CD4-positive, alpha-beta T cell treated with Interleukin-15 for 4 hours (primary cell): ENCODE data around the gene KNDC1.
"Not testable (repeated sequence)": the region's sequence is repeated elsewhere in the genome, so short reads cannot be mapped to it uniquely, and the experiment has no call there.

Source experiments
- DNase-seq: peaks from one replicate; pipeline ENCODE4 v3.0.0-alpha.2; 2020; ENCODE audit warnings: low spot score

The KNDC1 gene

GRCh38 chr10:133224076-133224475 is 64.1 kb downstream of the KNDC1 start:
- DNase-seq: no peak

GRCh38 chr10:133224756-133225372 is 64.8 kb downstream of the KNDC1 start:
- DNase-seq: no peak

GRCh38 chr10:133225707-133226191 is 65.7 kb downstream of the KNDC1 start:
- peak; percentile 21 for DNase-seq

- no peak for DNase-seq
Measured at GRCh38 chr10:133226251-133226808, 66.3 kb downstream of the KNDC1 start.

GRCh38 chr10:133227256-133227655 is 67.2 kb downstream of the KNDC1 start:
- no peak for DNase-seq

- no peak for DNase-seq
Measured at GRCh38 chr10:133229265-133230043, 69.4 kb downstream of the KNDC1 start.

- no peak for DNase-seq
Measured at GRCh38 chr10:133230044-133230361, 70.0 kb downstream of the KNDC1 start, which contains the start of gene UTF1. Gene UTF1 (plus strand): TSS chr10:133230217. CDS start chr10:133230289, 72 bp downstream.

GRCh38 chr10:133230387-133231195 is 70.6 kb downstream of the KNDC1 start:
- no peak for DNase-seq

- DNase-seq: no peak
Measured at GRCh38 chr10:133231244-133231945, 71.4 kb downstream of the KNDC1 start.

- DNase-seq: no peak
Measured at GRCh38 chr10:133231946-133232574, 72.0 kb downstream of the KNDC1 start.

- DNase-seq: not testable (repeated sequence)
Measured at GRCh38 chr10:133234796-133235195, 74.8 kb downstream of the KNDC1 start.

- no peak for DNase-seq
Measured at GRCh38 chr10:133235265-133235855, 75.3 kb downstream of the KNDC1 start.

GRCh38 chr10:133235932-133236331 is 75.9 kb downstream of the KNDC1 start:
- DNase-seq: no peak

- no peak for DNase-seq
Measured at GRCh38 chr10:133236401-133237240, 76.6 kb downstream of the KNDC1 start.

GRCh38 chr10:133237241-133237587 is 77.2 kb downstream of the KNDC1 start:
- DNase-seq: no peak

- DNase-seq: no peak
Measured at GRCh38 chr10:133237588-133238465, 77.8 kb downstream of the KNDC1 start, which contains the start of gene VENTX. Gene VENTX (plus strand): TSS chr10:133237855. CDS start chr10:133237915, 60 bp downstream.

- no peak for DNase-seq
Measured at GRCh38 chr10:133238466-133238804, 78.4 kb downstream of the KNDC1 start.

GRCh38 chr10:133239990-133240389 is 80.0 kb downstream of the KNDC1 start:
- DNase-seq: no peak
